Stimulated activated CD8-positive, alpha-beta memory T cell treated with anti-CD3 and anti-CD28 coated beads, Interleukin-12 subunit alpha, Interleukin-12 subunit beta, amount 100 ng/mL, for 1 hour (primary cell): ENCODE measurements around the gene GRK3.
"Not testable (repeated sequence)": the region's sequence is repeated elsewhere in the genome, so short reads cannot be mapped to it uniquely, and the experiment has no call there.

Experiments used
- DNase-seq: peaks from one replicate; pipeline ENCODE4 v3.0.0-alpha.2; 2020; ENCODE audit warnings: low read depth

GRK3 gene

DNA sequence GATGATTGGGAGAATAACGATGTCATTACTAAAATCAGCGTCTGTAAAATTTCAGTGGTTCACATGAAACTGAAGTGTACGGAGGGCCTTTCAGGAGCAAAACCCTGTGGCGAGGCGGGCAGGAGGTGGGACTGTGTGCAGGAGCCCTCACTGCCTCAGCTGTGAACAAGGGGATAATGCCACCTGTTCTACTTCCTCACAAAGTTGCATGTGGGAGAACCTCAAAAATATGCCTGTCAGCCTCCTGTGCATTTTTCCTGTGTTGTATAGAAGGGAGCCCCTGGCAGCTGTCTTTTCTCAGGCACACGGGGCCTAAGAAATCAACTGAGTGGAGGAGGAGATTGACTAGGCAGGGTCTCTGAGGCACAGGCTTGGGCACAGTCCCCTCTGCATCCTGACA, 134.5 kb downstream of the GRK3 start:
- no peak for DNase-seq

DNA sequence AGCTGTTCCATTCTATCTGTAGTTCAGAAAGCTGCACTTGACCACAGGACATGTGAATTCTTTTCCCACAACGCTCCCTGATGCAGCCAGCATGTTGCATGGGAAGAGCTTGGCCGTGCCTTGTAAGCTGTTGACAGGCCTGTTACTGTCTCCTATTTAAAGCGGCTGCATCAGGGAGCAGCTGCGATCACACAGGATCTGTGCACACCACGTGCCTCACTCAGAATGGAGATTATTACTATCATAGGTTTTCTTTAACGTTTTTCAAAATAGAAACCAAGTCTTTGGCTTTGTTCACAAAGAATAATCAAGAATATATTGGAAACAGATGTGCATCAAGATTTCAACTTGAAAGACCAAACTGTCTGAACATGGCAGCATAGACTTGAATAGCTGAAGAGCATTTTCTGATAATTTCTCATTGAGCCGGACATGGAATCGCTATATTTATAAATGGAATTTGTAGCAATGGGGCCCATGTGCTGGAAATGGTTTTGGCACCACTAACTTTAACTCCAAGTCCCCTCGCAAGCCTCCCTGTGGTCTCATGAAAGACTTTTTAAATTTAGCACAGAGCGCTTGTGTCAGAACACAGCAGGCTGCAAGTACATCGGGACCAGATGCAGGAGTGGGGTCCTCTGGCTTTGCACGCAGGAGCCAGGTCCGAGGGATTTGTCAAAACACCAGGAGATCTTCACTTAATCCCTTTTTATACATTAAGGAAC, 136.7 kb downstream of the GRK3 start:
- DNase-seq = no peak

GRCh38 chr22:25702040-25702439, 137.6 kb downstream of the GRK3 start:
- DNase-seq = no peak

DNA sequence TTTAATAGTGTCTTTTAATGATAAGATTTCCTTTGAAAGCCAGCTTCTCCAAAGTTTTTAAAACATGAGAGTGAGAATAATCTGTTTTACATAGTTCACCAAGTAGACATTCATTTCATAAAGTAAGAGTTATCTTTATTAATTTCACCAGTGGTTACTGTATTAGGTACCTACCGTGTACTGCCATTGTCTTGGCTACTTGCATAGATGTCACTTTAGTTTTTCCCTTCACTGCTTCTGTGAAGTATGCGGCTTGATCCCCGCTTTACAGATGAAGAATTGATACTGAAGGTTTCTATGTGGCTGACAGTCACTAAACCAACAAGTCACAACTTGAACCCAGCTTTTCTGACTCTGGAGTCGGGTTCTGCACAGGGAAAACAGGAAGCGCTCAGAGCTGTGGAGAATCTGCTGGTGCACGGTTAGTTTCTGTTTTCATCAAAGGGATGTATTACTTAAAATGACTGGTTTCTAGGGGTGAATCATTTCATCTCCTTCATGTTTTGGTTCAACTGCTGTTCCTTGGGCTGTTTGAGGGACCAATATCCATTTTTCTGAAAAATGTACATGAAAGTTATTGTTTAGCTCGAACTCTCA, 138.2 kb downstream of the GRK3 start:
- DNase-seq = no peak

- no peak for DNase-seq
Measured at GRCh38 chr22:25704701-25705100, 140.2 kb downstream of the GRK3 start.

GRCh38 chr22:25706197-25706596, 141.7 kb downstream of the GRK3 start:
- no peak for DNase-seq

- not testable (repeated sequence) for DNase-seq
Measured at GRCh38 chr22:25708430-25708829, 144.0 kb downstream of the GRK3 start.

GRCh38 chr22:25709758-25710157, 145.3 kb downstream of the GRK3 start:
- DNase-seq = no peak

- no peak for DNase-seq
Measured at GRCh38 chr22:25710501-25710900, 146.0 kb downstream of the GRK3 start.

DNA sequence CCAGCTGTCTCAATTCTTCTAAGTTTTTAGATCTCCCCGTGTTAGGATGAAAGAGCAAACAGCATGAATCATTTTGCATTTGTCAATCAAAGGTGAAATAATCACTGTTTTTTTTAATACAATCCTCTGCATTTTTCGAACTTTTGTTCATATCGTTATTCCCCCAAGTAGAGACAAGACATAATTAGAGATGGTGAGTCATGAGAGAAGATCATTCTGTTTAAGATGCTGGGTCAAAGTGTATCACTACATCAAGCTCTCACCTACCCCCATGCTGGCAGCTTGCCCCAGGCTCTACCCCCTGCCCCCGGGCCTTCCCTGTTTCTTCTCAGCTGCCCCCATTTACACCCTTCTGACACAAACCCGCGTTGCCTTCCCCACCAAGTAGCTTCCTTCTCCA, 147.0 kb downstream of the GRK3 start:
- no peak for DNase-seq

- no peak for DNase-seq
Measured at GRCh38 chr22:25712661-25713400, 148.4 kb downstream of the GRK3 start.

GRCh38 chr22:25714070-25714469, 149.6 kb downstream of the GRK3 start:
- DNase-seq = no peak

DNA sequence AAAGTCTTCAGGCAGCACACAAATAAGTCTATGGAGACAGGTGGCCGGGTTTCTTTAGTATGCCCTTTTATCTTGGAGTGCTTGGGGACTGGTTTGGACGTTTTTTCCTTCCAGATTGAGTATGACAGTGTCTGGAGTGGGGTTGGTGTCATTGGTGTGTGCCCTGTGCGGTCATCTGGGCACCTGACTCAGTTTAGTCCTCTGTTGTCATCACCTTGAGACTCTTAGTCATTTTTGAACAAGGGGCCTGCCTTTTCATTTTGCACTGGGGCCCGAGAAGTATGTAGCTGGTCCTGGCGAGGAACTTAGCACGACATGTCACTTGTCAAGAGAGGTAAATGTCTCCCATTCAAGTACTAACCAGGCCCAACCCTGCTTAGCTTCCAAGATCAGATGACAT, 150.3 kb downstream of the GRK3 start:
- no peak for DNase-seq

DNA sequence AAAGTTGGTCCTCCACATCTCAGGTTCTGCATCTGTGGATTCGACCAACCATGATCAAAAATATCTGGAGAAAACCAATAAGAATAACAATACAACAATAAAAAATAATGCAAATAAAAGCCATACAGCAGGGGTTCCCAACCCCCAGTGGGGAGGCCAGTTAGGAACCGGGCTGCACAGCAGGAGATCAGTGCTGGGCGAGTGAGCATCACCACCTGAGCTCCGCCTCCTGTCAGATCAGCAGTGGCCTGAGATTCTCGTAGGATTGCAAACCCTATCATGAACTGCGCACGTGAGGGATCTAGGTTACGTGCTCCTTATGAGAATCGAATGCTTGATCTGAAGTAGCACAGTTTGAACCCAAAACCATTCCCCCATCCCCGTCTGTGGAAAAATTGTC, 152.2 kb downstream of the GRK3 start:
- no peak for DNase-seq

DNA sequence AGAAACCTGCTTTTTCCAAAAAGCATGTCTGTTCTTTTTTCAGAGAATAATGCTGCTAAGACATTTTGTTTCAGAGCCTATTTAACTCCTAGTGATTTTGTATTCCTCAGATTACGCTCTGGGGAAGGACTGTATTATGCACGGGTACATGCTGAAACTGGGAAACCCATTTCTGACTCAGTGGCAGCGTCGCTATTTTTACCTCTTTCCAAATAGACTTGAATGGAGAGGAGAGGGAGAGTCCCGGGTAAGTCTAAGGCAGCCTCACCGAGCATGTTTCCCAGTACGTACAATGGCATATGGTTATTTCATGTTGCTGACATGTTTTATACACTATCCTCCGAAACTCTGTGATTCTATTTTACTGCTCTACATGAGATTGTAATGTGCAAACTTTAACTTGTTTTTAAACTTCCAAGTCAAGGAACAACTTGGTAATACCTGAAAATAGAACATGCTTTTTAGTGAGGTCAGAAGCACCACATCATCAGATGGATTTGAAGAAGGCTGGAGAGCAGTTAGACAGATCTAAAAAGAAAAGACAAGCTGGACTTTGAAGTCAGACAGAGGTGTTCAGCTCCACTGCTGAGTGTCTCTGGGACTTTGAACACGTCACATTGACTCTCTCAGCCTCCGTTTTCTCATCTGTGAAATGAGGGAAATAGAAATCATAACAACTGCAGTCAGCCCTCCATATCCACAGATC, 153.8 kb downstream of the GRK3 start:
- no peak for DNase-seq

DNA sequence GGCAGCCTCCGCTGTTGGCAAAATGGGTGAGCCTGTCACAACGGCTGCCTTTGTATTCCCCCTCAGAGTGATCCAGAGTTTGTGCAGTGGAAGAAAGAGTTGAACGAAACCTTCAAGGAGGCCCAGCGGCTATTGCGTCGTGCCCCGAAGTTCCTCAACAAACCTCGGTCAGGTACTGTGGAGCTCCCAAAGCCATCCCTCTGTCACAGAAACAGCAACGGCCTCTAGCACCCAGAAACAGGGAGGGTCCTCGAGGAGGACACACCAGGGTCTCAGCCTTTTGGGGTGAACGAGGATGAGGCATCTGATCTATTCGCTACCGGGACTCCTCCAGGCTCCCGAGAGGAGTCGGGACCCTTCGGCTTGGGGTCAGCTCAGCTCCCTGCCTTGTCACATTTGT, 157.7 kb downstream of the GRK3 start:
- no peak for DNase-seq

DNA sequence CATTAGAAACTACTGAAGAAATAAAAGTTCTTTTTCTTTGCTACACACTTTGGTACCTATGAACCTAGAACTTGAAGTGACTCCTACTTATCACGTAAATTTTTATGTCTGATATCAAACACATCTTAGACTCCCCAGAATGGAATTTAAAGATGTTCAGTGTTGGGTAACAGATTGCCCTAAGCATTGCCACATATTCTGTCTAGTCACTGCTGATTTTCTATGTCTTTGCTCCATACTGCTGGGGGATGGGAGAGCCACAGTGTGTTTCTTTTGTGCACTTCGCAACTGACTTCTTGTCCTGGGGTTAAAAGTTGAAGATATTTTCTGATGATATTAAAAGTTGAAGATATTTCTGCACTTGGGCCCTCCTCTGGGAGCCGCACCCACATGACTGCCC, 158.2 kb downstream of the GRK3 start:
- DNase-seq = no peak

DNA sequence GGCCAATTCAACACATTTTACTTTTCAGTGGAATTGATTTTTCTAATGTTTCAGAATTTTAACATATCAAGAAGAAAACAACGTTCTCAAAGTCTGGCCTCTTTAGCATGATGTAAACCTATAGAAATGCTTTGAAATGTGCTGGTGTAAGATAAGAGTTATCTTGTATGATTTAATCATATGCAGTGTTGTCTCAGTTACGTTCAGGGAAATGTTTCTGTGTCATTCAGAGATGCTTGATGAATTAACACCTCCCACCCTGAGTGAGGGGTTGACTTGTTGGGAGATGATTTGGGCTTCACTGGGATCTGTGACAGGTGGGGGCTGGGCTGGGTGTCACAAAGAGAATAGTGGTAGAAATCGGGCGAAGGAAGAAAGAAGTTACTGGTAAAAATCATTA, 161.8 kb downstream of the GRK3 start:
- no peak for DNase-seq

GRCh38 chr22:25728071-25728470, 163.6 kb downstream of the GRK3 start:
- no peak for DNase-seq

GRCh38 chr22:25729016-25729995, 164.8 kb downstream of the GRK3 start:
- no peak for DNase-seq

GRCh38 chr22:25735650-25736049, 171.2 kb downstream of the GRK3 start:
- DNase-seq = no peak
